Astrocyte (in vitro differentiated cells and primary cell): Measurements from ENCODE around the gene SMG7. TPM values are rescaled to one million over a fixed set of nuclear protein-coding genes. Genes with fewer than 3 reads are reported as not detected.

Source experiments
- DNase-seq: peaks from one replicate; pipeline ENCODE4 v3.0.0-alpha.2; 2010; ENCODE audit warnings: low read depth
- FAIRE-seq: peaks from 2 replicates; lab custom pipeline; 2011; peaks lifted over from hg19 to GRCh38; lab: Jason Lieb, UNC
- H2AFZ ChIP-seq: 2 replicates; pipeline ENCODE4 v1.6.0; 2012; ENCODE audit warnings: low read depth, low read length, inconsistent platforms
- H3K27ac ChIP-seq: 2 replicates; pipeline ENCODE4 v1.5.1; 2011; ENCODE audit warnings: low read depth, low read length, inconsistent platforms
- H3K27me3 ChIP-seq: 2 replicates; pipeline ENCODE4 v1.6.0; 2011; ENCODE audit warnings: low read length, inconsistent platforms; ENCODE audit not compliant: insufficient read depth
- H3K36me3 ChIP-seq: 2 replicates; pipeline ENCODE4 v1.5.1; 2011; ENCODE audit warnings: low read length, inconsistent platforms; ENCODE audit not compliant: insufficient read depth
- H3K4me1 ChIP-seq: 2 replicates; pipeline ENCODE4 v1.5.1; 2011; ENCODE audit warnings: low read length, inconsistent platforms; ENCODE audit not compliant: insufficient read depth
- H3K4me2 ChIP-seq: 2 replicates; pipeline ENCODE4 v1.6.0; 2012; ENCODE audit warnings: low read length, inconsistent platforms
- H3K4me3 ChIP-seq: 2 replicates; pipeline ENCODE4 v1.5.1; 2011; ENCODE audit warnings: low read depth, mild to moderate bottlenecking, low read length, inconsistent platforms; ENCODE audit not compliant: insufficient read depth
- H3K79me2 ChIP-seq: 2 replicates; pipeline ENCODE4 v1.6.0; 2012; ENCODE audit warnings: mild to moderate bottlenecking, low read length, inconsistent platforms; ENCODE audit not compliant: insufficient read depth
- H3K9ac ChIP-seq: 2 replicates; pipeline ENCODE4 v1.6.0; 2012; ENCODE audit warnings: mild to moderate bottlenecking, low read length, inconsistent platforms
- H3K9me3 ChIP-seq: 2 replicates; pipeline ENCODE4 v1.5.1; 2012; ENCODE audit warnings: low read depth, mild to moderate bottlenecking, low read length, inconsistent platforms; ENCODE audit not compliant: insufficient read depth
- H4K20me1 ChIP-seq: 2 replicates; pipeline ENCODE4 v1.6.0; 2012; ENCODE audit warnings: low read length, inconsistent platforms; ENCODE audit not compliant: insufficient read depth
- H3K27ac Mint-ChIP-seq: one replicate; pipeline ENCODE4 v1.8.0; 2021; ENCODE audit warnings: mild to moderate bottlenecking, mixed read lengths; ENCODE audit not compliant: unreplicated experiment
- H3K27me3 Mint-ChIP-seq: one replicate; pipeline ENCODE4 v1.8.0; 2021; ENCODE audit warnings: low read depth, mixed read lengths; ENCODE audit not compliant: unreplicated experiment
- H3K36me3 Mint-ChIP-seq: one replicate; pipeline ENCODE4 v1.8.0; 2021; ENCODE audit warnings: low read depth, mixed read lengths; ENCODE audit not compliant: unreplicated experiment
- H3K4me1 Mint-ChIP-seq: one replicate; pipeline ENCODE4 v1.8.0; 2021; ENCODE audit warnings: low read depth, mixed read lengths; ENCODE audit not compliant: unreplicated experiment
- H3K4me3 Mint-ChIP-seq: one replicate; pipeline ENCODE4 v1.8.0; 2021; ENCODE audit warnings: mild to moderate bottlenecking, moderate library complexity, mixed read lengths; ENCODE audit not compliant: unreplicated experiment
- H3K9me3 Mint-ChIP-seq: one replicate; pipeline ENCODE4 v1.8.0; 2021; ENCODE audit warnings: mild to moderate bottlenecking, mixed read lengths; ENCODE audit not compliant: unreplicated experiment
- CTCF ChIP-seq: IDR thresholded peaks from 2 replicates; pipeline ENCODE4 v1.5.1; 2011; ENCODE audit warnings: low read depth, mild to moderate bottlenecking, inconsistent platforms, low read length, moderate library complexity; ENCODE audit not compliant: insufficient read depth
- EZH2 ChIP-seq: IDR thresholded peaks from 2 replicates; pipeline ENCODE4 v1.6.1; 2012; ENCODE audit warnings: mild to moderate bottlenecking, low read length, inconsistent platforms; ENCODE audit not compliant: insufficient read depth
- total RNA-seq: library from RNA; stranded (reverse); gene quantifications from 2 replicates; pipeline ENCODE4 v1.2.1, GENCODE V29; 2021

The SMG7 gene
- total RNA-seq, 1 donor from 2014 or later, result 59.8 TPM

GRCh38 chr1:183571678-183572268, 99.5 kb downstream of the SMG7 start:
- H3K27ac Mint-ChIP-seq, result no peak overlapping the region
- no peaks in the 10 kb centered on the region for H3K9me3 ChIP-seq

GRCh38 chr1:183572721-183573120, 100.4 kb downstream of the SMG7 start:
- no peak overlapping the region for H3K4me2 ChIP-seq
- H3K36me3 ChIP-seq, result no peaks in the 10 kb centered on the region
- no peak overlapping the region for H2AFZ ChIP-seq
- TF ChIP-seq EZH2, result no peak
- no peak for TF ChIP-seq CTCF
- no peak for DNase-seq
- H3K79me2 ChIP-seq, result no peaks in the 10 kb centered on the region
- H3K27me3 ChIP-seq, result no peaks in the 10 kb centered on the region
- H3K27me3 Mint-ChIP-seq, result peaks cover 18% of the 10 kb centered on the region
- H3K27ac Mint-ChIP-seq, result no peak overlapping the region
- no peaks in the 10 kb centered on the region for H3K9me3 ChIP-seq
- no peaks in the 10 kb centered on the region for H3K36me3 Mint-ChIP-seq
- H4K20me1 ChIP-seq, result no peaks in the 10 kb centered on the region
- peaks cover 1% of the 10 kb centered on the region for H3K9me3 Mint-ChIP-seq
- FAIRE-seq, result no peak
- H3K4me3 Mint-ChIP-seq, result no peak overlapping the region
- peaks cover 11% of the 10 kb centered on the region for H3K4me1 ChIP-seq
- peaks cover 15% of the 10 kb centered on the region for H3K4me1 Mint-ChIP-seq
- H3K27ac ChIP-seq, result no peak overlapping the region
- H3K9ac ChIP-seq, result no peak overlapping the region
- H3K4me3 ChIP-seq, result no peak overlapping the region

More at GRCh38 chr1:183571678-183572268, 99.5 kb downstream of the SMG7 start:
- Histone ChIP-seq H3K4me3 (no peak overlapping the region), H3K4me2 (no peak overlapping the region), H3K36me3 (no peaks in the 10 kb centered on the region), H3K79me2 (no peaks in the 10 kb centered on the region), H3K9ac (no peak overlapping the region), H3K4me1 (peaks cover 20% of the 10 kb centered on the region), H3K27me3 (no peaks in the 10 kb centered on the region), H2AFZ (no peak overlapping the region), H4K20me1 (no peaks in the 10 kb centered on the region), H3K27ac (no peak overlapping the region)
- H3K36me3 Mint-ChIP-seq, result no peaks in the 10 kb centered on the region
- DNase-seq (peak; percentile 35), FAIRE-seq (no peak)
- peaks cover 24% of the 10 kb centered on the region for H3K4me1 Mint-ChIP-seq
- no peak overlapping the region for H3K4me3 Mint-ChIP-seq
- TF ChIP-seq CTCF (no peak), EZH2 (no peak)
- H3K9me3 Mint-ChIP-seq, result peaks cover 1% of the 10 kb centered on the region
- H3K27me3 Mint-ChIP-seq, result peaks cover 16% of the 10 kb centered on the region

- Mint-ChIP-seq H3K27ac (no peak overlapping the region), H3K27me3 (peaks cover 22% of the 10 kb centered on the region), H3K9me3 (peaks cover 1% of the 10 kb centered on the region), H3K36me3 (no peaks in the 10 kb centered on the region), H3K4me1 (no peaks in the 10 kb centered on the region), H3K4me3 (no peak overlapping the region)
- Histone ChIP-seq H3K4me1 (no peaks in the 10 kb centered on the region), H2AFZ (no peak overlapping the region), H3K4me2 (no peak overlapping the region), H3K36me3 (no peaks in the 10 kb centered on the region), H3K27ac (no peak overlapping the region), H3K4me3 (no peak overlapping the region), H3K9ac (no peak overlapping the region), H3K27me3 (no peaks in the 10 kb centered on the region), H4K20me1 (no peaks in the 10 kb centered on the region), H3K79me2 (no peaks in the 10 kb centered on the region), H3K9me3 (no peaks in the 10 kb centered on the region)
- FAIRE-seq (no peak), DNase-seq (no peak)
- TF ChIP-seq EZH2 (no peak), CTCF (no peak)
These were observed 103.3 kb downstream of the SMG7 start for GRCh38 chr1:183575606-183576005.
